GM12891 (cell line): ENCODE results near the gene ZFP36.

Experiments used
- DNase-seq: peaks from one replicate; pipeline ENCODE4 v3.0.0; 2011; ENCODE audit warnings: low spot score; ENCODE audit not compliant: insufficient read length
- FAIRE-seq: peaks from 2 replicates; lab custom pipeline; 2011; peaks lifted over from hg19 to GRCh38; lab: Jason Lieb, UNC
- PAX5 ChIP-seq: IDR thresholded peaks from 2 replicates; pipeline ENCODE4 v1.6.1; 2011; ENCODE audit warnings: low read length, moderate library complexity, mild to moderate bottlenecking; ENCODE audit not compliant: insufficient read depth, severe bottlenecking
- POLR2A ChIP-seq: IDR thresholded peaks from 2 replicates; pipeline ENCODE4 v1.6.1; 2011; ENCODE audit warnings: low read depth, low read length, control low read depth
- POLR2AphosphoS5 ChIP-seq: IDR thresholded peaks from 2 replicates; pipeline ENCODE4 v1.6.1; 2011; ENCODE audit warnings: low read depth, low read length, control low read depth
- POU2F2 ChIP-seq: IDR thresholded peaks from 2 replicates; pipeline ENCODE4 v1.6.1; 2011; ENCODE audit warnings: low read depth, mild to moderate bottlenecking, control low read depth, low read length, moderate library complexity
- SPI1 ChIP-seq: IDR thresholded peaks from 2 replicates; pipeline ENCODE4 v1.6.1; 2011; ENCODE audit warnings: low read depth, low read length, control low read depth
- TAF1 ChIP-seq: IDR thresholded peaks from 2 replicates; pipeline ENCODE4 v1.6.1; 2011; ENCODE audit warnings: low read depth, low read length, control low read depth

Gene ZFP36

GRCh38 chr19:39412100-39412866, 5.6 kb downstream of the ZFP36 start, which contains the start of gene PLEKHG2:
Gene PLEKHG2 (plus strand): TSS chr19:39412669. CDS start chr19:39414087, 1,418 bp downstream.
- DNase-seq (peak; percentile 96), FAIRE-seq (no peak)
- peak; percentile 47; the same call in 1 of the 2 replicates for TF ChIP-seq TAF1
- no peak for TF ChIP-seq PAX5
- TF ChIP-seq POLR2AphosphoS5: peak; percentile 78
- peak; percentile 100 for TF ChIP-seq POU2F2
- TF ChIP-seq POLR2A: peak; percentile 76; the same call in 1 of the 2 replicates
- TF ChIP-seq SPI1: peak; percentile 41

- DNase-seq (no peak), FAIRE-seq (peak; percentile 13)
- TF ChIP-seq POLR2A: no peak
- TF ChIP-seq POU2F2: no peak
- TF ChIP-seq TAF1: no peak
- TF ChIP-seq SPI1: no peak
- no peak for TF ChIP-seq PAX5
- no peak for TF ChIP-seq POLR2AphosphoS5
Measured at GRCh38 chr19:39412867-39413271, 6.2 kb downstream of the ZFP36 start.

DNA sequence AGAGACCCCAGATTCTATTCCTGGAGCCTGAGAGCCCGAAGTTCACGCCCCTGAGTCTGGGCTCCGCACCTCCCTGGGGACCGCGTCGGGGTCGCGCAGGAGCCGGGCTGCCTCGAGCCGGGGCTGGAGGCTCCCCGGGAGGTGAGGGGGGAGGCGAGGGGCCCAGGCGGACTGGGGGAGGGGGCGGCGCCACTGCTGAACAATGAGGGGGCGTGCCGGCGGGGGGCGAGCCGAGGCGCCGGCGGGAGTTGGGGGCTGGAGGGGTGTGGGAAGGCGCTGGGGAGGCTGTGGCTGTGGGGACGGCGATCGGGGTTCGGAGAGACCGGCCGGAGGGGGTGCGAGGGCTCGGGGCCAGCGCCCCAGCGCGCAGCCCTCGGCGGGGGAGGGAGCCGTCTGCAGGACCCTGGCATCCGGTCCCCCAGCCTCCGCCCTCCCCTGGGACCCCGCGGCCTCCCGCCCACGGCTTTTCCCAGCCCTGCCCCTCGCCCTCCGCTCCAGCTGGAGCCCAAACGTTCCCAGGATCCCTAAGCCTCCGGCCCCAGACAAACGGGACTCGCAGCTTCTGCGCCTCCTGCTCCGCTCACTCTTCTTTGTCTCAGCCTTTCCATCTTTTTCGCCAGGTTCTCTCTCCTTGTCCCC, 6.7 kb downstream of the ZFP36 start:
- DNase-seq: peak; percentile 66
- FAIRE-seq: no peak

GRCh38 chr19:39413911-39414608, 7.4 kb downstream of the ZFP36 start:
- DNase-seq: no peak
- peak; percentile 31 for FAIRE-seq
- TF ChIP-seq SPI1 (no peak), POU2F2 (no peak), TAF1 (no peak), POLR2A (no peak; the same call in 1 of the 2 replicates), POLR2AphosphoS5 (no peak), PAX5 (no peak)

More for the DNA sequence above, 6.7 kb downstream of the ZFP36 start:
- TF ChIP-seq TAF1 (no peak), POLR2AphosphoS5 (no peak), POU2F2 (no peak), POLR2A (no peak), PAX5 (no peak), SPI1 (no peak)

- no peak for DNase-seq
- no peak for TF ChIP-seq POLR2AphosphoS5
- TF ChIP-seq SPI1: no peak
- no peak for TF ChIP-seq POLR2A
- TF ChIP-seq TAF1: no peak
- no peak for TF ChIP-seq PAX5
- no peak for TF ChIP-seq POU2F2
- FAIRE-seq: no peak
Measured at GRCh38 chr19:39415111-39416046, 8.7 kb downstream of the ZFP36 start.

DNA sequence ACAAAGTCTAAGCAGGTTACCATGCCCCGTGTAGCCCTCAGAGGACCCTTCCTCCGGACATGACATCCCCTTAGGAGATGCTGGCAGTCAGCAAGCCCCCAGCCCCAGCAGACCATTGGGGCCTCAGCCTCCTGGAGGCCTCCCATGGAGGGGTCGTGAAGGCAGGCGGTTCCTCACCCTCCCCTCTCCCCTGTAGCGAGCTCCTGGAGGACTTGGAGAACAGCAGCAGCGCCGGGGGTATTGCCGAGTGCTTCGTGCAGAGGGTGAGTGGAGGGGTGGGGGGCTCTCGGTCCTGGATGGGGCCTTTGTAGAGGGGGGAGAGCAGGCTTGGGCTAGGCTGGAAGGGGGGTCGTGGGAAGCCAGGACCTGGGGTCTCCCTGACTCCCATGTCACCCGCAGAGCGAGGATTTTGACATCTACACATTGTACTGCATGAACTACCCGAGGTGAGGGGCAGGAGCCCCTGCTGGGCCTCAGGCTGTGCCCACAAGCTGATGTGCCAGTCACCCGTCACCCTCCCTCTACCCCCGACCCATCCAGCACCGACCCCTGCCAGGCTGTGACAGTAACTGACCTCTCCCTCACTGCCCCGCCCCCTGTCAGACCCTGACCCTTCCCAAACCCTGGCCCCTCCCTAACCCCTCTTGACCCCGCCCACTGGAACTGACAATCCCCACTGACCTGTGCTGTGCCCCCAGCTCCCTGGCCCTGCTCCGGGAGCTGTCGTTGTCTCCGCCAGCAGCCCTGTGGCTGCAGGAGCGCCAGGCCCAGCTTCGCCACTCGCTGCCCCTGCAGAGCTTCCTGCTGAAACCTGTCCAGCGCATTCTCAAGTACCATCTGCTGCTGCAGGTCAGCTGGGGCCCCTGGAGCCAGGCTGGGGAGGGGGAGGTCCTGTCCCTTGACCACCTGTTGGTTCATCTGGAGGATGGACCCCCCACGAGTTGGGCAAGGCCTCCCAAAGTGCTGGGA, 9.8 kb downstream of the ZFP36 start:
- no peak for FAIRE-seq
- no peak for DNase-seq
- TF ChIP-seq TAF1 (no peak), PAX5 (no peak), POU2F2 (no peak)

DNA sequence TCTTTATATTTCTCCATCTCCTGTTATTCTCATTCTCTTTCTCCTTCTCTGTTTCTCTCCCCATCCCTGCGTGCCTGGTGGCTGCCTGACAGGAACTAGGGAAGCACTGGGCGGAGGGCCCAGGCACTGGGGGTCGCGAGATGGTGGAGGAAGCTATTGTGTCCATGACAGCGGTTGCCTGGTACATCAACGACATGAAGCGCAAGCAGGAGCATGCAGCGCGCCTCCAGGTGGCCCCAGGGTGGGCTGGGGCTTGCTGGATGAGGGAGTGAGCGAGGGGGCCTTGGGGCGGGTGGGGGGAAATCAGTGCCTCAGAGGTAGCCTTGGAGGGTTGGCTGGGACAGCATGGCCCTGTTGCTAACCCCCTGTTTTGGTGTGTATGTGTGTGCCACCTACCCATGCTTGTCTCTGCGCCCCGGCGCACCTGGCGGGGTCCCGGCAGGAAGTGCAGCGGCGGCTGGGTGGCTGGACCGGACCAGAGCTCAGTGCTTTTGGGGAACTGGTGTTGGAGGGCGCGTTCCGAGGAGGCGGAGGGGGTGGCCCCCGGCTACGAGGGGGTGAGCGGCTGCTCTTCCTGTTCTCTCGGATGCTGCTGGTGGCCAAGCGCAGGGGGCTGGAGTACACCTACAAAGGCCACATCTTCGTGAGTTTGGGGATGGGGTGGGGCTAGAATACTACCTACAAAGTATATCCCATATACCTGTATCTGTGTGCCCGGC, 11.0 kb downstream of the ZFP36 start:
- TF ChIP-seq SPI1: no peak
- TF ChIP-seq POLR2AphosphoS5: no peak
- TF ChIP-seq POU2F2: no peak
- no peak for TF ChIP-seq POLR2A
- no peak for TF ChIP-seq PAX5
- TF ChIP-seq TAF1: no peak
- FAIRE-seq (no peak), DNase-seq (no peak)

GRCh38 chr19:39419003-39419402, 12.4 kb downstream of the ZFP36 start:
- FAIRE-seq: no peak
- no peak for TF ChIP-seq SPI1
- TF ChIP-seq POLR2A: no peak
- TF ChIP-seq PAX5: no peak
- TF ChIP-seq POU2F2: no peak
- TF ChIP-seq TAF1: no peak
- no peak for TF ChIP-seq POLR2AphosphoS5
- no peak for DNase-seq
